Measurements from ENCODE around the gene NFATC2. TPM values are rescaled to one million over a fixed set of nuclear protein-coding genes. Genes with fewer than 3 reads are reported as not detected.

The NFATC2 gene
- total and polyA plus RNA-seq, 2 of the 4 experiments (the other 2 are of a cell fraction) = 0.18 to 0.38 TPM

GRCh38 chr20:51584737-51585136, 42.2 kb upstream of the NFATC2 start:
- Histone ChIP-seq H3K4me2 (ENCODE audit: low read depth, low read length) (no peak overlapping the region), H3K4me1 (ENCODE audit: control insufficient read depth, insufficient read depth, low read length) (peaks cover 3% of the 10 kb centered on the region; the same call in 1 of the 2 replicates), H3K9me3 (ENCODE audit: control insufficient read depth, insufficient read depth, low read length) (no peaks in the 10 kb centered on the region), H2BK5ac (ENCODE audit: low read depth, low read length, poor library complexity, severe bottlenecking) (no peak overlapping the region), H3K4ac (ENCODE audit: low read depth, low read length) (no peak overlapping the region; the same call in 1 of the 2 replicates), H4K5ac (ENCODE audit: low read depth, low read length) (no peak overlapping the region), H2BK20ac (ENCODE audit: low read depth, low read length) (no peak overlapping the region), H2BK120ac (ENCODE audit: low read depth, low read length) (no peak overlapping the region), H3K14ac (replicated peaks; ENCODE audit: low read depth, low read length) (no peak overlapping the region), H4K20me1 (ENCODE audit: insufficient read depth, low read length) (no peaks in the 10 kb centered on the region), H3K56ac (ENCODE audit: extremely low read depth, insufficient read depth, low read length) (no peak overlapping the region), H2BK15ac (ENCODE audit: low read depth, low read length) (no peak overlapping the region), H2AFZ (replicated peaks; ENCODE audit: low read length, poor library complexity) (no peak overlapping the region), H3K18ac (ENCODE audit: low read depth, low read length) (no peak overlapping the region), H3K36me3 (ENCODE audit: control insufficient read depth, insufficient read depth, low read length) (no peaks in the 10 kb centered on the region), H3K27me3 (ENCODE audit: control insufficient read depth, insufficient read depth, low read length) (no peaks in the 10 kb centered on the region), H3K79me1 (ENCODE audit: low read depth in 1 of 2, low read length in 2 of 2) (no peaks in the 10 kb centered on the region), H3K9me1 (ENCODE audit: insufficient read depth, low read length) (no peaks in the 10 kb centered on the region; the same call in none of the 2 replicates), H2AK9ac (replicated peaks; ENCODE audit: low read depth, low read length, poor library complexity) (no peak overlapping the region), H3K23ac (ENCODE audit: low read depth, low read length) (no peak overlapping the region), H3K4me3 (ENCODE audit: insufficient read depth, low read depth, low read length) (no peak overlapping the region), H4K91ac (ENCODE audit: insufficient read depth, low read depth, low read length) (no peak overlapping the region), H3K9ac (ENCODE audit: low read depth, low read length) (no peak overlapping the region), H2AK5ac (ENCODE audit: low read depth, low read length) (0 out of 2 replicates have a peak overlapping the region, but pooled peaks have one; percentile 32), H4K8ac (ENCODE audit: low read depth in 2 of 2, low read length in 2 of 2) (no peak overlapping the region), H3K27ac (ENCODE audit: insufficient read depth, low read length) (no peak overlapping the region)
- intact Hi-C loops (cut with micrococcal nuclease) = no loop called here
- no TSS peak for BruUV-seq (replicated peaks)
- POLR2A ChIA-PET (ENCODE audit: unreplicated experiment) = no interaction called here
- WGBS, 2 experiments (ENCODE audit: extremely low coverage in 2 of 2, insufficient read length in 1 of 2) = 100% methylated on average over 1 of the region's 4 CpGs; no CpG with 5 or more reads in 1 of the 2 experiments
- no peak for DNase-seq
- in situ Hi-C loops (cut with MboI; ENCODE audit: low sequenced_read_pairs) = no loop called here
- CTCF ChIA-PET = no interaction called here
- dilution Hi-C loops (cut with HindIII; ENCODE audit: low sequenced_read_pairs, unreplicated experiment) = loop anchor here (25.0 kb wide), 1 partner anchor 172 kb away; no protein-coding TSS in a partner anchor
- ATAC-seq (ENCODE audit: low read depth) = no peak
- TF ChIP-seq, protein P1, sequence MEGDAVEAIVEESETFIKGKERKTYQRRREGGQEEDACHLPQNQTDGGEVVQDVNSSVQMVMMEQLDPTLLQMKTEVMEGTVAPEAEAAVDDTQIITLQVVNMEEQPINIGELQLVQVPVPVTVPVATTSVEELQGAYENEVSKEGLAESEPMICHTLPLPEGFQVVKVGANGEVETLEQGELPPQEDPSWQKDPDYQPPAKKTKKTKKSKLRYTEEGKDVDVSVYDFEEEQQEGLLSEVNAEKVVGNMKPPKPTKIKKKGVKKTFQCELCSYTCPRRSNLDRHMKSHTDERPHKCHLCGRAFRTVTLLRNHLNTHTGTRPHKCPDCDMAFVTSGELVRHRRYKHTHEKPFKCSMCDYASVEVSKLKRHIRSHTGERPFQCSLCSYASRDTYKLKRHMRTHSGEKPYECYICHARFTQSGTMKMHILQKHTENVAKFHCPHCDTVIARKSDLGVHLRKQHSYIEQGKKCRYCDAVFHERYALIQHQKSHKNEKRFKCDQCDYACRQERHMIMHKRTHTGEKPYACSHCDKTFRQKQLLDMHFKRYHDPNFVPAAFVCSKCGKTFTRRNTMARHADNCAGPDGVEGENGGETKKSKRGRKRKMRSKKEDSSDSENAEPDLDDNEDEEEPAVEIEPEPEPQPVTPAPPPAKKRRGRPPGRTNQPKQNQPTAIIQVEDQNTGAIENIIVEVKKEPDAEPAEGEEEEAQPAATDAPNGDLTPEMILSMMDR (conservative IDR thresholded peaks at IDR 0.05; ENCODE audit: low read depth, low read length) = no peak
- TF ChIP-seq NFE2L2 (IDR thresholded peaks at IDR 0.05; ENCODE audit: low read depth, low read length) = no peak
- no peak for TF ChIP-seq POLR2A (IDR thresholded peaks at IDR 0.05; ENCODE audit: low read depth, low read length)
- TF ChIP-seq ELK1 (IDR thresholded peaks at IDR 0.05; ENCODE audit: borderline replicate concordance, low read depth, low read length) = no peak
- TF ChIP-seq MAZ (IDR thresholded peaks at IDR 0.05; ENCODE audit: borderline replicate concordance, low read depth, low read length) = no peak
- TF ChIP-seq MAFK (IDR thresholded peaks at IDR 0.05; ENCODE audit: low read depth, low read length) = no peak
- no peak for TF ChIP-seq MXI1 (IDR thresholded peaks at IDR 0.05; ENCODE audit: borderline replicate concordance, low read depth, low read length)

All from IMR-90 (cell line).